ENCODE results near the gene NRP1. TPM values are rescaled to one million over a fixed set of nuclear protein-coding genes. Genes with fewer than 3 reads are reported as not detected.

NRP1 gene
- total RNA-seq, 4 donors from 2014 or later = 45.7 to 90.0 (median 57.7) TPM

DNA sequence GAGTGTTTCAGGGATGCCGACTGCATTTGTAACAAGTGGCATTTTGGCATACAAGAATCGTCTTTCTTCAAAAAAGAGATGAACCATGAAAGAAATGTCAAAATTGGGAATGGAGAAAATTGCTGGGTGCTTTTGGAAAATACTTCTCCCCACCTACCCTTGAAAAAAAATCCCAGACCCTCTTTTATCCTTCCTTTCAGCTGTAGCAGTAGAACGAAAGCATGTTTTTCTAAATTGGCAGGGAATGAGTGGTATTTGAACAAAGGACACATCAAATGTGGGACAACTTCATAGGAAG lies 187.5 kb downstream of the NRP1 start:
- no peaks in the 10 kb centered on the region for H3K9me3 ChIP-seq
- no peaks in the 10 kb centered on the region for H3K4me1 ChIP-seq
- DNase-seq (ENCODE audit: low spot score in 2 of 2) = no peak
- no peak for TF ChIP-seq POLR2A (IDR thresholded peaks at IDR 0.05)
- TF ChIP-seq CTCF (IDR thresholded peaks at IDR 0.05) = no peak
- TF ChIP-seq EP300 (IDR thresholded peaks at IDR 0.05) = no peak
- no peak overlapping the region for H3K27ac ChIP-seq
- no peaks in the 10 kb centered on the region for H3K27me3 ChIP-seq
- 52 to 68% methylated on average over 3 of the region's 3 CpGs for WGBS, 2 donors
- H3K4me3 ChIP-seq = no peak overlapping the region
- no peaks in the 10 kb centered on the region for H3K36me3 ChIP-seq

DNA sequence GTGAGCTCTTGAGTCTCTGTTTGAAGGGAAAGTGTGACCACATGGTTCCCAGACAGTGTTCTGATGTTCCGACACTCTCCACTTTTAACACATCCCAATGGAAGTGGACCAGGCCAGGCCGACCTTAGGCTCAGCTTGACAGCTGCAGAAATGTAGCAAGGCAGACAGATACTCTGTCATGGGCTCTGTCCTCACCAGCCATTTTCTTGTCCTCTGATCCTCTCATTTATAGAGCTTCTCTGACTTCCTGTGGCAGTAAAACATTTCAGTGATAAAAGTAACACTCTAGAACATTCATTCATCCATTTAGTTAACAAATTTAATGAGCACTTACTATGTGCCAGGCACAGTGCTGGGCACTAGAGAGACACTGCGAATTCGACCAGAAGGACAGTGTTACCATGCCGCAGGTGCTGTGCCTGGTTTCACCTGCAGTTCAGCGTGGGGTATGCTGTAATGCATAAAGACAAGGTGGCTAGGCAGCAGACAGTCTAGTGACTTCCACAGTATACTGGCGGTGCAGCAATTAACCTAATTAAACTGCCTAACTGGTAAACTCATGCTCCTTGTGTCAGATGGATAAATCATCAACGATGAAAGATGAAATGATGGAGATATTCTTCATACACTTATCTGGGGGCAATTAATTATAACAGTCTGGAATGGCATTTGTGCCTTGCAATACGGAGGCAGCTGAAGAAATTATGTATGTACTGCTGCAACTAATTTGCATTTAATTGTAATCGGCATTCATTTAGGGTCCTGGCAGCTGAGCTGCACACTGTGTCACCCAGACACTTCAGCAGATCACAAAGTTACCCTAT lies 188.1 kb downstream of the NRP1 start:
- DNase-seq (ENCODE audit: low spot score in 2 of 2) = no peak
- 83 to 84% methylated on average over 10 of the region's 10 CpGs for whole genome bisulfite sequencing, 2 donors
- Histone ChIP-seq H3K27ac (no peak overlapping the region), H3K27me3 (no peaks in the 10 kb centered on the region), H3K4me1 (no peaks in the 10 kb centered on the region), H3K9me3 (no peaks in the 10 kb centered on the region), H3K4me3 (no peak overlapping the region), H3K36me3 (no peaks in the 10 kb centered on the region)
- TF ChIP-seq EP300 (IDR thresholded peaks at IDR 0.05) (no peak), POLR2A (IDR thresholded peaks at IDR 0.05) (no peak), CTCF (IDR thresholded peaks at IDR 0.05) (no peak)

GRCh38 chr10:33145451-33146188 lies 188.8 kb downstream of the NRP1 start:
- TF ChIP-seq CTCF (IDR thresholded peaks at IDR 0.05) (no peak), POLR2A (IDR thresholded peaks at IDR 0.05) (no peak), EP300 (IDR thresholded peaks at IDR 0.05) (no peak)
- H3K4me3 ChIP-seq = no peak overlapping the region
- H3K27me3 ChIP-seq = no peaks in the 10 kb centered on the region
- no peaks in the 10 kb centered on the region for H3K9me3 ChIP-seq
- no peaks in the 10 kb centered on the region for H3K36me3 ChIP-seq
- H3K27ac ChIP-seq = no peak overlapping the region
- no peaks in the 10 kb centered on the region for H3K4me1 ChIP-seq
- WGBS, 2 donors = 60 to 65% methylated on average over 8 of the region's 8 CpGs
- no peak for DNase-seq (ENCODE audit: low spot score in 2 of 2)

- H3K4me1 ChIP-seq = no peaks in the 10 kb centered on the region
- no peaks in the 10 kb centered on the region for H3K27me3 ChIP-seq
- TF ChIP-seq POLR2A (IDR thresholded peaks at IDR 0.05) (no peak), CTCF (IDR thresholded peaks at IDR 0.05) (no peak), EP300 (IDR thresholded peaks at IDR 0.05) (no peak)
- H3K36me3 ChIP-seq = no peaks in the 10 kb centered on the region
- WGBS, 2 donors = 56 to 68% methylated on average over 5 of the region's 5 CpGs
- no peak overlapping the region for H3K4me3 ChIP-seq
- DNase-seq (ENCODE audit: low spot score in 2 of 2) = no peak
- no peaks in the 10 kb centered on the region for H3K9me3 ChIP-seq
- no peak overlapping the region for H3K27ac ChIP-seq
Observed at GRCh38 chr10:33143160-33143728, 191.2 kb downstream of the NRP1 start.

DNA sequence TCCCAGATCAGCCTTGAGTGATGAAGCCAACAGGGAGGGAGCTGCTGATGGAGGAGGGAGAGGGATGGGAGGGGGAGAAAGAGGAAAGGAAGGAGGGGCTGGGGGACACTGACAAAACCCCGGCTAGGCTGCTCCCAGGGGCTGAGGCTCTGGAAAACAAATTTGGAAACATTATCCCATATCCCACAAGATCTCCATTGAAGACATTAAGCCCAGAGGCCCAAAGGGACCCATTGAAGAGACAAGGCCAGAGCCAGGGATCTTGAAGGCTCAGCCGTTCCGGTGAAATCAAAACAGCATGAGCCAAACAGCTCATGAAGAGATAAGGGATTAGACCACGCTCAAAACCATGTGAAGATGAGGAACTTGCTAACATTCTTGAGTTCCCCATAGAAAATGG lies 192.2 kb downstream of the NRP1 start:
- TF ChIP-seq EP300 (IDR thresholded peaks at IDR 0.05) (no peak), POLR2A (IDR thresholded peaks at IDR 0.05) (no peak), CTCF (IDR thresholded peaks at IDR 0.05) (no peak)
- no peaks in the 10 kb centered on the region for H3K27me3 ChIP-seq
- no peaks in the 10 kb centered on the region for H3K4me1 ChIP-seq
- H3K9me3 ChIP-seq = no peaks in the 10 kb centered on the region
- no peak overlapping the region for H3K27ac ChIP-seq
- H3K36me3 ChIP-seq = no peaks in the 10 kb centered on the region
- no peak overlapping the region for H3K4me3 ChIP-seq
- 67 to 79% methylated on average over 4 of the region's 4 CpGs for WGBS, 2 donors
- no peak for DNase-seq (ENCODE audit: low spot score in 2 of 2)
